Body of pancreas (tissue), 4 donors: ENCODE measurements around the gene ESPL1.

Source experiments
- POLR2A ChIP-seq, 3 donors: fragments of 450-650 bp; IDR thresholded peaks; one replicate each; pipeline ENCODE4 v1.6.1; 2016; ENCODE audit warnings: antibody characterized with exemption in 3 of 3, mild to moderate bottlenecking in 2 of 3
- TF ChIP-seq, protein P1 (sequence below), 7 experiments: fragments of 450-650 bp in 4 of 7; fragments of 200-600 bp in 3 of 7; sonication (generic) in 3 of 7; IDR thresholded peaks; one replicate each; pipeline ENCODE4 v1.5.1; 2016 to 2019; ENCODE audit warnings: antibody characterized with exemption in 7 of 7

DNA sequence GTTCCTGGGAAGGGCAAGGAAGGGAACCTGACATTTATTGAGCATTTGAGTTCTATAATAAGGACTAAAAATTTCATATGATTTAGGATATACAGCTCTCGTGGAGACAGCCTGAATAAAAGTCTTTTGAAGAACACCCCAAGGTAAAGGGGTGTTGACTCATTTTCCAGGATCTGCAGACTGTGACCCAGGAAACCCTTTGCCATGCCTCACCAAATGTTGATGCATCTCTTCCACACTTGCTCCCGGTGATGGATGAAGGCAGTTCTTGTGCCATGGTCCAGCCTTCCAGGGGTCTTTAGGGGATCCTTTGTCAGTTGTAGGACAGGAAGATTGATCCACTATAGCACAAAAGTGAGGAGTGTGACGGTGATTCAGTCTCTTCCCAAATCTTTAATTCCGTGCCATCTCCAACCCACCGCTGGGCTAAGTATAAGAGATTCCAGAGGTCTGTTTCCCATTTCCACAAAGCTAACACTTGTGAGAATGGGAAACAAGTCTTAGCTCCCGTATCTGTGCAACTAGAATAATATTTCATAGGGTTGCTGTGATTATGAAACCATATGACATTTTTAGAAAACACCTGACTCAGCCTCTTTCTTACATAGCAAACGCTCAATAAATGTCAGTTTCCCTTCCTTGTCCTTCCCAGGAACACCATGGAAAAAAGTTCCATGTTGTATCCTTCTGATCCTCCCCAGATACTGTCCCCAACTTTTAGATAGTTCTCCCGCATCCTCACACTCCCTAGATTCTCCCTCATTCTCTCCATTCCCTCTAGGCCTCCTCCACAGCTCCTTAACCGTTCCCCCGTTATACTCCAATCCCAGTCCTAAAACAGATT is 52.5 kb downstream of the ESPL1 start:
- TF ChIP-seq, protein P1, sequence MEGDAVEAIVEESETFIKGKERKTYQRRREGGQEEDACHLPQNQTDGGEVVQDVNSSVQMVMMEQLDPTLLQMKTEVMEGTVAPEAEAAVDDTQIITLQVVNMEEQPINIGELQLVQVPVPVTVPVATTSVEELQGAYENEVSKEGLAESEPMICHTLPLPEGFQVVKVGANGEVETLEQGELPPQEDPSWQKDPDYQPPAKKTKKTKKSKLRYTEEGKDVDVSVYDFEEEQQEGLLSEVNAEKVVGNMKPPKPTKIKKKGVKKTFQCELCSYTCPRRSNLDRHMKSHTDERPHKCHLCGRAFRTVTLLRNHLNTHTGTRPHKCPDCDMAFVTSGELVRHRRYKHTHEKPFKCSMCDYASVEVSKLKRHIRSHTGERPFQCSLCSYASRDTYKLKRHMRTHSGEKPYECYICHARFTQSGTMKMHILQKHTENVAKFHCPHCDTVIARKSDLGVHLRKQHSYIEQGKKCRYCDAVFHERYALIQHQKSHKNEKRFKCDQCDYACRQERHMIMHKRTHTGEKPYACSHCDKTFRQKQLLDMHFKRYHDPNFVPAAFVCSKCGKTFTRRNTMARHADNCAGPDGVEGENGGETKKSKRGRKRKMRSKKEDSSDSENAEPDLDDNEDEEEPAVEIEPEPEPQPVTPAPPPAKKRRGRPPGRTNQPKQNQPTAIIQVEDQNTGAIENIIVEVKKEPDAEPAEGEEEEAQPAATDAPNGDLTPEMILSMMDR (IDR thresholded peaks at IDR 0.05) = no peak
- no peak for TF ChIP-seq POLR2A (IDR thresholded peaks at IDR 0.05)
